Activated CD4-positive, alpha-beta T cell treated with anti-CD3 and anti-CD28 coated beads, Interleukin-2, amount 10 ng/mL, durations not matched to agents 7 days and 5 days (primary cell): ENCODE data around the gene BLVRA. TPM values are rescaled to one million over a fixed set of nuclear protein-coding genes. Genes with fewer than 3 reads are reported as not detected.
"Not testable (repeated sequence)": the region's sequence is repeated elsewhere in the genome, so short reads cannot be mapped to it uniquely, and the experiment has no call there.

Experiments used
- CTCF ChIA-PET: fragments of 350-600 bp; sonication (Branson Sonifier 250); formaldehyde crosslinking; loops from one replicate; lab custom pipeline; 2021; ENCODE audit warnings: antibody characterized with exemption; lab: Charles Lee
- POLR2A ChIA-PET: fragments of 350-600 bp; sonication (Branson Sonifier 250); formaldehyde crosslinking; loops from one replicate; lab custom pipeline; 2021; ENCODE audit warnings: antibody characterized with exemption; lab: Charles Lee
- DNase-seq: peaks from one replicate; pipeline ENCODE4 v3.0.0-alpha.2; 2020
- H3K27ac Mint-ChIP-seq: one replicate; pipeline ENCODE4 v1.8.0; 2021; ENCODE audit warnings: mild to moderate bottlenecking, moderate library complexity, mixed read lengths
- H3K27me3 Mint-ChIP-seq: one replicate; pipeline ENCODE4 v1.8.0; 2021; ENCODE audit warnings: mixed read lengths
- H3K36me3 Mint-ChIP-seq: one replicate; pipeline ENCODE4 v1.8.0; 2021; ENCODE audit warnings: low read depth, mixed read lengths
- H3K4me1 Mint-ChIP-seq: one replicate; pipeline ENCODE4 v1.8.0; 2021; ENCODE audit warnings: mixed read lengths
- H3K4me3 Mint-ChIP-seq: one replicate; pipeline ENCODE4 v1.8.0; 2021; ENCODE audit warnings: mild to moderate bottlenecking, moderate library complexity, mixed read lengths
- H3K9me3 Mint-ChIP-seq: one replicate; pipeline ENCODE4 v1.8.0; 2021; ENCODE audit warnings: mixed read lengths
- total RNA-seq, 2 experiments: library from RNA; stranded (reverse); gene quantifications; one replicate each; pipeline ENCODE4 v1.2.3, GENCODE V29; 2021

BLVRA gene
- total RNA-seq, 2 experiments from 2014 or later = 22.0 to 29.4 TPM

GRCh38 chr7:43799605-43800004 lies 41.1 kb downstream of the BLVRA start:
- no peak for DNase-seq
- H3K4me1 Mint-ChIP-seq = peaks cover under 1% of the 10 kb centered on the region
- H3K27ac Mint-ChIP-seq = no peak overlapping the region
- no peak overlapping the region for H3K4me3 Mint-ChIP-seq
- no peaks in the 10 kb centered on the region for H3K9me3 Mint-ChIP-seq
- no peaks in the 10 kb centered on the region for H3K27me3 Mint-ChIP-seq
- ChIA-PET POLR2A (no interaction called here), CTCF (interaction anchor here (0.6 to 1.4 kb wide), 3 partner anchors 49 to 218 kb away, joined by 3 read pairs; no protein-coding TSS in a partner anchor)
- peaks cover 7% of the 10 kb centered on the region for H3K36me3 Mint-ChIP-seq

GRCh38 chr7:43803865-43804264 lies 45.4 kb downstream of the BLVRA start:
- H3K9me3 Mint-ChIP-seq = no peaks in the 10 kb centered on the region
- H3K4me1 Mint-ChIP-seq = no peaks in the 10 kb centered on the region
- peak overlapping the region; percentile 41 for H3K27ac Mint-ChIP-seq
- no peak overlapping the region for H3K4me3 Mint-ChIP-seq
- CTCF ChIA-PET = interaction anchor here (0.6 to 1.1 kb wide), 2 partner anchors 11 to 327 kb away, joined by 3 read pairs; no protein-coding TSS in a partner anchor
- DNase-seq = no peak
- H3K27me3 Mint-ChIP-seq = no peaks in the 10 kb centered on the region
- POLR2A ChIA-PET = no interaction called here
- peaks cover 17% of the 10 kb centered on the region for H3K36me3 Mint-ChIP-seq

- Mint-ChIP-seq H3K27ac (no peak overlapping the region), H3K4me1 (no peaks in the 10 kb centered on the region), H3K9me3 (no peaks in the 10 kb centered on the region), H3K4me3 (no peak overlapping the region), H3K36me3 (peaks cover 16% of the 10 kb centered on the region), H3K27me3 (peaks cover 3% of the 10 kb centered on the region)
- POLR2A ChIA-PET = no interaction called here
- CTCF ChIA-PET = no interaction called here
- no peak for DNase-seq
Measured at GRCh38 chr7:43808410-43808809, 49.9 kb downstream of the BLVRA start.

GRCh38 chr7:43810195-43810941 lies 51.9 kb downstream of the BLVRA start:
- H3K4me3 Mint-ChIP-seq, CTCF ChIA-PET, H3K27ac Mint-ChIP-seq, H3K36me3 Mint-ChIP-seq, H3K4me1 Mint-ChIP-seq, H3K9me3 Mint-ChIP-seq, POLR2A ChIA-PET: not testable (repeated sequence)
- peak; percentile 18 for DNase-seq
- peaks cover 11% of the 10 kb centered on the region for H3K27me3 Mint-ChIP-seq

GRCh38 chr7:43815373-43815772 lies 56.9 kb downstream of the BLVRA start:
- H3K4me1 Mint-ChIP-seq = no peaks in the 10 kb centered on the region
- no peak overlapping the region for H3K27ac Mint-ChIP-seq
- H3K27me3 Mint-ChIP-seq = peaks cover 37% of the 10 kb centered on the region
- DNase-seq = no peak
- no peak overlapping the region for H3K4me3 Mint-ChIP-seq
- no peaks in the 10 kb centered on the region for H3K36me3 Mint-ChIP-seq
- ChIA-PET CTCF (interaction anchor here (0.6 to 1.8 kb wide), 3 partner anchors 8 to 233 kb away, joined by 3 read pairs; no protein-coding TSS in a partner anchor), POLR2A (no interaction called here)
- no peaks in the 10 kb centered on the region for H3K9me3 Mint-ChIP-seq

- DNase-seq, H3K36me3 Mint-ChIP-seq, H3K27ac Mint-ChIP-seq, POLR2A ChIA-PET, H3K4me3 Mint-ChIP-seq, H3K4me1 Mint-ChIP-seq, H3K9me3 Mint-ChIP-seq: not testable (repeated sequence)
- CTCF ChIA-PET = interaction anchor here (1.3 kb wide), 1 partner anchor 9 kb away, joined by 3 read pairs; no protein-coding TSS in a partner anchor
- peaks cover 40% of the 10 kb centered on the region for H3K27me3 Mint-ChIP-seq
Measured at GRCh38 chr7:43816046-43816797, 57.7 kb downstream of the BLVRA start.

GRCh38 chr7:43823425-43823824 lies 64.9 kb downstream of the BLVRA start:
- H3K36me3 Mint-ChIP-seq, CTCF ChIA-PET, POLR2A ChIA-PET, H3K27ac Mint-ChIP-seq, H3K4me1 Mint-ChIP-seq, H3K4me3 Mint-ChIP-seq, DNase-seq, H3K9me3 Mint-ChIP-seq: not testable (repeated sequence)
- H3K27me3 Mint-ChIP-seq = peaks cover 49% of the 10 kb centered on the region

- Mint-ChIP-seq H3K36me3 (no peaks in the 10 kb centered on the region), H3K27ac (no peak overlapping the region), H3K27me3 (peaks cover 53% of the 10 kb centered on the region), H3K4me1 (no peaks in the 10 kb centered on the region), H3K9me3 (no peaks in the 10 kb centered on the region), H3K4me3 (no peak overlapping the region)
- no peak for DNase-seq
- POLR2A ChIA-PET = no interaction called here
- CTCF ChIA-PET = interaction anchor here (1.1 kb wide), 1 partner anchor 61 kb away, joined by 3 read pairs; no protein-coding TSS in a partner anchor
Measured at GRCh38 chr7:43823941-43824340, 65.5 kb downstream of the BLVRA start.

GRCh38 chr7:43824513-43824912 lies 66.0 kb downstream of the BLVRA start:
- DNase-seq, H3K9me3 Mint-ChIP-seq, POLR2A ChIA-PET, H3K36me3 Mint-ChIP-seq, H3K4me1 Mint-ChIP-seq, H3K27ac Mint-ChIP-seq, H3K4me3 Mint-ChIP-seq: not testable (repeated sequence)
- H3K27me3 Mint-ChIP-seq = peaks cover 52% of the 10 kb centered on the region
- CTCF ChIA-PET = interaction anchor here (0.7 to 1.8 kb wide), 5 partner anchors 10 to 242 kb away, joined by 3 to 11 read pairs (median 5); partner anchors contain the start of gene STK17A

- Mint-ChIP-seq H3K27ac (no peak overlapping the region), H3K36me3 (no peaks in the 10 kb centered on the region), H3K4me1 (no peaks in the 10 kb centered on the region), H3K9me3 (no peaks in the 10 kb centered on the region), H3K4me3 (no peak overlapping the region), H3K27me3 (peaks cover 50% of the 10 kb centered on the region)
- no peak for DNase-seq
- ChIA-PET CTCF (interaction anchor here (0.7 to 1.8 kb wide), 5 partner anchors 10 to 242 kb away, joined by 3 to 11 read pairs (median 5); partner anchors contain the start of gene STK17A), POLR2A (no interaction called here)
Measured at GRCh38 chr7:43824963-43825362, 66.5 kb downstream of the BLVRA start.

- no peak overlapping the region for H3K4me3 Mint-ChIP-seq
- no peaks in the 10 kb centered on the region for H3K4me1 Mint-ChIP-seq
- H3K36me3 Mint-ChIP-seq = no peaks in the 10 kb centered on the region
- POLR2A ChIA-PET = no interaction called here
- CTCF ChIA-PET = interaction anchor here (1.5 to 1.8 kb wide), 3 partner anchors 9 to 243 kb away, joined by 5 to 11 read pairs (median 11); partner anchors contain the start of gene STK17A
- no peak overlapping the region for H3K27ac Mint-ChIP-seq
- DNase-seq = no peak
- H3K27me3 Mint-ChIP-seq = peaks cover 46% of the 10 kb centered on the region
- H3K9me3 Mint-ChIP-seq = no peaks in the 10 kb centered on the region
Measured at GRCh38 chr7:43825391-43825808, 66.9 kb downstream of the BLVRA start.

- Mint-ChIP-seq H3K36me3 (peaks cover 12% of the 10 kb centered on the region), H3K9me3 (peaks cover 17% of the 10 kb centered on the region), H3K4me1 (peaks cover 16% of the 10 kb centered on the region), H3K27me3 (peaks cover 25% of the 10 kb centered on the region)
- POLR2A ChIA-PET, H3K4me3 Mint-ChIP-seq, DNase-seq, H3K27ac Mint-ChIP-seq: not testable (repeated sequence)
- CTCF ChIA-PET = interaction anchor here (0.6 to 3.1 kb wide), 4 partner anchors 8 to 572 kb away, joined by 3 to 21 read pairs (median 4); partner anchors contain the start of gene STK17A
Measured at GRCh38 chr7:43830917-43831316, 72.4 kb downstream of the BLVRA start.
